Parathyroid adenoma (tissue), 2 donors: ENCODE results near the gene THUMPD2.

Experiments used
- H2AFZ ChIP-seq: fragments of 300-600 bp; sonication (generic); one replicate; pipeline ENCODE4 v1.7.0; 2017; ENCODE audit warnings: antibody characterized with exemption, mild to moderate bottlenecking
- H3K27ac ChIP-seq: fragments of 300-600 bp; sonication (generic); one replicate; pipeline ENCODE4 v1.7.0; 2017
- H3K27me3 ChIP-seq: fragments of 300-600 bp; sonication (generic); one replicate; pipeline ENCODE4 v1.7.0; 2017; ENCODE audit warnings: low read length; ENCODE audit not compliant: control insufficient read depth, insufficient read depth
- H3K36me3 ChIP-seq: fragments of 300-600 bp; sonication (generic); one replicate; pipeline ENCODE4 v1.7.0; 2017; ENCODE audit warnings: low read length; ENCODE audit not compliant: control insufficient read depth, insufficient read depth
- H3K4me1 ChIP-seq: fragments of 300-600 bp; sonication (generic); one replicate; pipeline ENCODE4 v1.7.0; 2017; ENCODE audit warnings: control low read depth
- H3K4me2 ChIP-seq: fragments of 300-600 bp; sonication (generic); one replicate; pipeline ENCODE4 v1.7.0; 2017; ENCODE audit warnings: low read length
- H3K4me3 ChIP-seq: fragments of 300-600 bp; sonication (generic); one replicate; pipeline ENCODE4 v1.7.0; 2017; ENCODE audit warnings: low read depth, low read length
- H3K79me2 ChIP-seq: fragments of 300-600 bp; sonication (generic); one replicate; pipeline ENCODE4 v1.7.0; 2017; ENCODE audit warnings: control low read depth
- H3K9ac ChIP-seq: fragments of 300-600 bp; sonication (generic); one replicate; pipeline ENCODE4 v1.7.0; 2017; ENCODE audit warnings: mild to moderate bottlenecking
- H3K9me3 ChIP-seq: fragments of 300-600 bp; sonication (generic); one replicate; pipeline ENCODE4 v1.7.0; 2017; ENCODE audit warnings: low read length; ENCODE audit not compliant: control insufficient read depth
- CTCF ChIP-seq: fragments of 300-600 bp; sonication (generic); IDR thresholded peaks from one replicate; pipeline ENCODE4 v1.7.0; 2017; ENCODE audit warnings: antibody characterized with exemption, mild to moderate bottlenecking
- donor health status: primary hyperparathyroidism.

Gene THUMPD2

GRCh38 chr2:39779927-39780326 is 869 bp upstream of the THUMPD2 start:
- Histone ChIP-seq H3K9me3 (no peaks in the 10 kb centered on the region), H3K4me1 (no peaks in the 10 kb centered on the region), H2AFZ (peak overlapping the region; percentile 95), H3K4me2 (peak overlapping the region; percentile 83), H3K27ac (no peak overlapping the region), H3K79me2 (no peaks in the 10 kb centered on the region), H3K27me3 (no peaks in the 10 kb centered on the region), H3K36me3 (no peaks in the 10 kb centered on the region), H3K9ac (no peak overlapping the region), H3K4me3 (peak overlapping the region; percentile 94)
- TF ChIP-seq CTCF: no peak

GRCh38 chr2:39779341-39779851 is 338 bp upstream of the THUMPD2 start:
- no peaks in the 10 kb centered on the region for H3K4me1 ChIP-seq
- H3K36me3 ChIP-seq: no peaks in the 10 kb centered on the region
- H2AFZ ChIP-seq: peak overlapping the region; percentile 95
- no peak for TF ChIP-seq CTCF
- H3K9ac ChIP-seq: peak overlapping the region; percentile 75
- H3K4me2 ChIP-seq: peak overlapping the region; percentile 83
- no peaks in the 10 kb centered on the region for H3K9me3 ChIP-seq
- peak overlapping the region; percentile 71 for H3K27ac ChIP-seq
- no peaks in the 10 kb centered on the region for H3K27me3 ChIP-seq
- peak overlapping the region; percentile 94 for H3K4me3 ChIP-seq
- no peaks in the 10 kb centered on the region for H3K79me2 ChIP-seq

GRCh38 chr2:39778233-39778632 is 825 bp downstream of the THUMPD2 start:
- TF ChIP-seq CTCF: no peak
- H3K4me2 ChIP-seq: peak overlapping the region; percentile 83

GRCh38 chr2:39772812-39773152 is 6.3 kb downstream of the THUMPD2 start:
- no peak overlapping the region for H3K9ac ChIP-seq
- H3K27ac ChIP-seq: no peak overlapping the region
- H3K4me1 ChIP-seq: no peaks in the 10 kb centered on the region
- no peaks in the 10 kb centered on the region for H3K79me2 ChIP-seq
- no peak overlapping the region for H2AFZ ChIP-seq
- no peak overlapping the region for H3K4me2 ChIP-seq
- no peaks in the 10 kb centered on the region for H3K36me3 ChIP-seq
- no peaks in the 10 kb centered on the region for H3K9me3 ChIP-seq
- H3K4me3 ChIP-seq: no peak overlapping the region
- H3K27me3 ChIP-seq: no peaks in the 10 kb centered on the region
- no peak for TF ChIP-seq CTCF

More at GRCh38 chr2:39778233-39778632, 825 bp downstream of the THUMPD2 start:
- Histone ChIP-seq H3K9me3 (no peaks in the 10 kb centered on the region), H2AFZ (peak overlapping the region; percentile 95), H3K27me3 (no peaks in the 10 kb centered on the region), H3K27ac (peak overlapping the region; percentile 71), H3K9ac (no peak overlapping the region), H3K79me2 (no peaks in the 10 kb centered on the region), H3K4me1 (no peaks in the 10 kb centered on the region), H3K36me3 (no peaks in the 10 kb centered on the region), H3K4me3 (peak overlapping the region; percentile 94)

GRCh38 chr2:39772086-39772811 is 6.8 kb downstream of the THUMPD2 start:
- Histone ChIP-seq H3K9ac (no peak overlapping the region), H3K4me1 (no peaks in the 10 kb centered on the region), H3K27ac (no peak overlapping the region), H3K9me3 (no peaks in the 10 kb centered on the region), H3K79me2 (no peaks in the 10 kb centered on the region), H3K27me3 (no peaks in the 10 kb centered on the region), H3K36me3 (no peaks in the 10 kb centered on the region), H3K4me3 (no peak overlapping the region), H3K4me2 (no peak overlapping the region), H2AFZ (no peak overlapping the region)
- TF ChIP-seq CTCF: no peak
